Fibroblast of peridontal ligament (primary cell): Measurements from ENCODE around the gene ZNF726.
"Not testable (repeated sequence)": the region's sequence is repeated elsewhere in the genome, so short reads cannot be mapped to it uniquely, and the experiment has no call there.

Source experiments
- DNase-seq: peaks from one replicate; pipeline ENCODE4 v3.0.0-alpha.2; 2010; ENCODE audit errors: extremely low read depth

Gene ZNF726

GRCh38 chr19:23914402-23915286 lies at the start of gene ZNF726:
Gene ZNF726 (plus strand): TSS chr19:23914886. CDS start chr19:23914995, 109 bp downstream.
- peak; percentile 97 for DNase-seq

- DNase-seq, result no peak
Measured at GRCh38 chr19:23867895-23868294, 46.8 kb upstream of the ZNF726 start.

GRCh38 chr19:23868630-23869029 lies 46.1 kb upstream of the ZNF726 start:
- DNase-seq, result no peak

GRCh38 chr19:23872282-23872919 lies 42.3 kb upstream of the ZNF726 start:
- no peak for DNase-seq

GRCh38 chr19:23876261-23876660 lies 38.4 kb upstream of the ZNF726 start:
- no peak for DNase-seq

- not testable (repeated sequence) for DNase-seq
Measured at GRCh38 chr19:23876756-23877155, 37.9 kb upstream of the ZNF726 start.

GRCh38 chr19:23882493-23882892 lies 32.2 kb upstream of the ZNF726 start:
- DNase-seq, result no peak

GRCh38 chr19:23884363-23884762 lies 30.3 kb upstream of the ZNF726 start:
- DNase-seq, result no peak

GRCh38 chr19:23887642-23888041 lies 27.0 kb upstream of the ZNF726 start:
- DNase-seq, result no peak

GRCh38 chr19:23896096-23896495 lies 18.6 kb upstream of the ZNF726 start:
- DNase-seq, result not testable (repeated sequence)

- DNase-seq, result no peak
Measured at GRCh38 chr19:23896912-23897311, 17.8 kb upstream of the ZNF726 start.

- DNase-seq, result no peak
Measured at GRCh38 chr19:23901360-23901759, 13.3 kb upstream of the ZNF726 start.

- no peak for DNase-seq
Measured at GRCh38 chr19:23904406-23904805, 10.3 kb upstream of the ZNF726 start.

GRCh38 chr19:23905771-23906170 lies 8.9 kb upstream of the ZNF726 start:
- DNase-seq, result no peak

GRCh38 chr19:23906835-23907234 lies 7.9 kb upstream of the ZNF726 start:
- no peak for DNase-seq

- DNase-seq, result no peak
Measured at GRCh38 chr19:23908165-23908564, 6.5 kb upstream of the ZNF726 start.

GRCh38 chr19:23909222-23909621 lies 5.5 kb upstream of the ZNF726 start:
- DNase-seq, result no peak

GRCh38 chr19:23913931-23914330 lies 755 bp upstream of the ZNF726 start:
- DNase-seq, result peak; percentile 10

- DNase-seq, result no peak
Measured at GRCh38 chr19:23916991-23917390, 2.3 kb downstream of the ZNF726 start.

GRCh38 chr19:23917856-23918255 lies 3.2 kb downstream of the ZNF726 start:
- no peak for DNase-seq

- DNase-seq, result no peak
Measured at GRCh38 chr19:23925285-23925684, 10.6 kb downstream of the ZNF726 start.

- DNase-seq, result no peak
Measured at GRCh38 chr19:23932878-23933277, 18.2 kb downstream of the ZNF726 start.

- DNase-seq, result not testable (repeated sequence)
Measured at GRCh38 chr19:23937031-23937430, 22.3 kb downstream of the ZNF726 start.
